GM23338 (cell line): ENCODE data around the gene HMCN2. TPM values are rescaled to one million over a fixed set of nuclear protein-coding genes. Genes with fewer than 3 reads are reported as not detected.

Experiments used
- CREB1 ChIP-seq: fragments of 250-450 bp; sonication (Bioruptor Pico); IDR thresholded peaks from 2 replicates; pipeline ENCODE4 v1.5.0; 2020; ENCODE audit warnings: low read depth, mild to moderate bottlenecking, moderate library complexity
- EZH2 ChIP-seq: fragments of 200-600 bp; sonication (generic); IDR thresholded peaks from one replicate; pipeline ENCODE4 v1.8.0; 2017; ENCODE audit warnings: antibody characterized with exemption, mild to moderate bottlenecking, low read depth; ENCODE audit not compliant: unreplicated experiment
- EZH2phosphoT487 ChIP-seq: fragments of 200-600 bp; sonication (generic); IDR thresholded peaks from one replicate; pipeline ENCODE4 v1.8.1; 2018; ENCODE audit warnings: antibody characterized with exemption; ENCODE audit not compliant: unreplicated experiment
- NANOG ChIP-seq: IDR thresholded peaks from 2 replicates; pipeline ENCODE4 v1.6.1; 2016; ENCODE audit warnings: antibody characterized with exemption, borderline replicate concordance
- STAT1 ChIP-seq: IDR thresholded peaks from one replicate; pipeline ENCODE4 v1.6.1; 2016; ENCODE audit warnings: antibody characterized with exemption; ENCODE audit not compliant: unreplicated experiment
- ZNF462 ChIP-seq: fragments of 250-450 bp; sonication (Bioruptor Pico); IDR thresholded peaks from 2 replicates; pipeline ENCODE4 v1.5.0; 2020; ENCODE audit warnings: mild to moderate bottlenecking, moderate library complexity
- polyA plus RNA-seq: library from polyadenylated mRNA; unstranded; fragments of >200 nt; fragmentation: Nextera tagmentation; extraction: Ambion mirVana; gene quantifications from 2 replicates; pipeline ENCODE4 v1.2.1, GENCODE V29; 2016
- total RNA-seq: library from RNA; depleted of rRNA; stranded (reverse); fragments of >200 nt; shearing (Covaris generic); gene quantifications from 2 replicates; pipeline ENCODE4 v1.2.3, GENCODE V29; 2014
- TF ChIP-seq, protein P1 (sequence below): IDR thresholded peaks from one replicate; pipeline ENCODE4 v1.6.1; 2018; ENCODE audit warnings: antibody characterized with exemption; ENCODE audit not compliant: unreplicated experiment

Gene HMCN2
- total and polyA plus RNA-seq, 2 experiments from 2014 or later, result 1.3 to 4.7 TPM

- TF ChIP-seq ZNF462 (CRISPR knock-in tag) (no peak), EZH2phosphoT487 (no peak), STAT1 (no peak), NANOG (no peak), EZH2 (no peak), CREB1 (CRISPR knock-in tag) (no peak)
- TF ChIP-seq, protein P1, sequence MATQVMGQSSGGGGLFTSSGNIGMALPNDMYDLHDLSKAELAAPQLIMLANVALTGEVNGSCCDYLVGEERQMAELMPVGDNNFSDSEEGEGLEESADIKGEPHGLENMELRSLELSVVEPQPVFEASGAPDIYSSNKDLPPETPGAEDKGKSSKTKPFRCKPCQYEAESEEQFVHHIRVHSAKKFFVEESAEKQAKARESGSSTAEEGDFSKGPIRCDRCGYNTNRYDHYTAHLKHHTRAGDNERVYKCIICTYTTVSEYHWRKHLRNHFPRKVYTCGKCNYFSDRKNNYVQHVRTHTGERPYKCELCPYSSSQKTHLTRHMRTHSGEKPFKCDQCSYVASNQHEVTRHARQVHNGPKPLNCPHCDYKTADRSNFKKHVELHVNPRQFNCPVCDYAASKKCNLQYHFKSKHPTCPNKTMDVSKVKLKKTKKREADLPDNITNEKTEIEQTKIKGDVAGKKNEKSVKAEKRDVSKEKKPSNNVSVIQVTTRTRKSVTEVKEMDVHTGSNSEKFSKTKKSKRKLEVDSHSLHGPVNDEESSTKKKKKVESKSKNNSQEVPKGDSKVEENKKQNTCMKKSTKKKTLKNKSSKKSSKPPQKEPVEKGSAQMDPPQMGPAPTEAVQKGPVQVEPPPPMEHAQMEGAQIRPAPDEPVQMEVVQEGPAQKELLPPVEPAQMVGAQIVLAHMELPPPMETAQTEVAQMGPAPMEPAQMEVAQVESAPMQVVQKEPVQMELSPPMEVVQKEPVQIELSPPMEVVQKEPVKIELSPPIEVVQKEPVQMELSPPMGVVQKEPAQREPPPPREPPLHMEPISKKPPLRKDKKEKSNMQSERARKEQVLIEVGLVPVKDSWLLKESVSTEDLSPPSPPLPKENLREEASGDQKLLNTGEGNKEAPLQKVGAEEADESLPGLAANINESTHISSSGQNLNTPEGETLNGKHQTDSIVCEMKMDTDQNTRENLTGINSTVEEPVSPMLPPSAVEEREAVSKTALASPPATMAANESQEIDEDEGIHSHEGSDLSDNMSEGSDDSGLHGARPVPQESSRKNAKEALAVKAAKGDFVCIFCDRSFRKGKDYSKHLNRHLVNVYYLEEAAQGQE, result no peak
These were observed 124.8 kb downstream of the HMCN2 start (continued) for GRCh38 chr9:130390390-130390789.
